HG02885 (cell line): ENCODE results near the gene GABRR2.

Experiments used
- ATAC-seq: cut with Tn5 transposase; IDR thresholded peaks from one replicate; pipeline ENCODE4 v1.9.1; 2021; ENCODE audit warnings: mild to moderate bottlenecking; ENCODE audit not compliant: unreplicated experiment, poor library complexity

The GABRR2 gene

GRCh38 chr6:89315249-89315885 lies at the start of gene GABRR2:
Gene GABRR2 (minus strand): TSS chr6:89315299. CDS start chr6:89315165, 134 bp downstream.
- ATAC-seq, result no peak

DNA sequence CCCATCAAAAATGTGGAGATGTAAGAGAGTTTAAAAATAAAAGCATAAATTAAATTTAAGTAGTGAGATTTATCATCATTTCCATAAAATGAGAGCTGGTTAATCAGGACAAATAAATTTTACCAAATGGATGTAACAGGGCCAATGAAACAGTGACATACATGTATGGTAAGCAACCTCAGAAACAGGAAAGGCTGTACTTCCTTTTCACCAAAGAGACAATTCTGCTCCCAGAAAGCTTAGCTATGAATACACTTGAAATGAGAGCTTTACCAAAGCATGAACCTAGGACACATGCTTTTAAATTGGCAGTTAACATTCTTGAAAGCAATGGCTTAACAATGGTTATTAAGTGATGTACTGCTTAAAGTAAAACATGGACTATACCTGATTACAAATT lies 49.5 kb upstream of the GABRR2 start:
- no peak for ATAC-seq

DNA sequence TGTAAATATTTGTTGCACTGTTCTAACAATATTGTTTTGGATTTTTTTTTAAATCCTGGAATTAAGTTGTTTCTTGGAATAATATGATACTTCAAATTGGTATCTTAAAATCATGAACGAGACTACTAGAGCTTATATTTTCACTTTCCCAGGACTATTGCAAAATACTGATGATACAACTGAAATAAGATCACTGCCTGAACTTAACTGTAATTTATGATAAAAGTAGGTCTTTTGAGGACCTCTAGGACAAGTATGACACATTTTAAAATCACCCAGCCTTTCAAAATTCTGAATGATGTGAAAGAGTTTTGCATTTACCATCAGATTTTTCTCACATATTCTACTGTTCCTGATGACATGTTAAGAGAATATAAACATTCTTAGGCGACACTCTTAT lies 46.1 kb upstream of the GABRR2 start:
- ATAC-seq, result no peak

GRCh38 chr6:89360415-89360999 lies 45.4 kb upstream of the GABRR2 start:
- peak; percentile 49 for ATAC-seq

DNA sequence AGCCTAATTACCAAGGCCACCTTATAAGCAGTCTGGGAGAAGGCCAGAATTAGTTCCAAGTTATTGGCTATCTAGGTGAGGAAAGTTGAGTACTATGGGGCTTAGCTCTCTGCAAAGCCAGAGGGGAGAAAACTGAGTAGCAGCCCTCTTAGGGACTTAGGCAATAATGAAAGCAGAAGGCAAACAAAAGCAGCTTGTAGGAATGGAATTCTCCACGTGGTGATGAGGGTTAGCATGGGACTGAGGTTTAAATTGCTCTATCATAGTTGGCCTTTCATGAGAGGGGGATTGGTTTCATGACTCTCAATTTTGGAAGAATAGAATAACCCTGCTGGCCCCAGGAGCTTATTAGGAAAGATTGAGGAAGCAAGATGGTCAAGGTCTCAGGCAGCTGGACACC lies 44.5 kb upstream of the GABRR2 start:
- ATAC-seq, result no peak

GRCh38 chr6:89357390-89357789 lies 42.3 kb upstream of the GABRR2 start:
- ATAC-seq, result peak; percentile 51

GRCh38 chr6:89356642-89357170 lies 41.6 kb upstream of the GABRR2 start:
- ATAC-seq, result no peak

DNA sequence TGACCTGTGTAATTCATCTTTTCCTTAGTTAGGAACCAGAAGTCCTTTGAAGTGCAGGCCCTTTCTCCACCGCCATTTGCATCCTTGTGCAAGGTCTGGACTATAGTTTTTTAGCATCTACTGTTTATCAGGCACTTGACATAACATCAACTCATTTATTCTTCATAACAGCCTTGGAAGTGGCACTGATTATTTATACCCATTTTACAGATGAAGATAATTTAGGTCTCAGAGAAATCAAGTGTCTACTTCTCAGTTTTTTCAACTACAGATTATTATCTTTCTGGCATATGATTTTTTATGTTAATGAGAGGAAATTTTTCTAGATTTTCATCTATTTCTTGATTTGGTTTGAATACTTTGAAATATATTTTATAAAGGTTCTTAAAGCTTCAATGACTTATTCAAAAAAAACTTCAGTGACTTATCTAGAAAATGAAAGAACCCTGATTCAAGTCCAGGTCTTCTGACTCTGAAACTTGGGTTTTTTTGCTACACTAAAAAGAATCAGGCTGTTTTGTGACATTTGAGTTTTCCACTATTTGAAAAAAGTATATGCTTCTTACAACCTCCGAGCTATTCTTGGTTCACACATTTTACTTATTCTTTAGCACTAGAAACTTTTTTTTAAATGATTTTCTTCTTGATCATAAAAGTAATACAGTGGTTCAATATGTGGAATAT lies 40.6 kb upstream of the GABRR2 start:
- no peak for ATAC-seq

- ATAC-seq, result no peak
Observed at GRCh38 chr6:89353702-89354392, 38.7 kb upstream of the GABRR2 start.

DNA sequence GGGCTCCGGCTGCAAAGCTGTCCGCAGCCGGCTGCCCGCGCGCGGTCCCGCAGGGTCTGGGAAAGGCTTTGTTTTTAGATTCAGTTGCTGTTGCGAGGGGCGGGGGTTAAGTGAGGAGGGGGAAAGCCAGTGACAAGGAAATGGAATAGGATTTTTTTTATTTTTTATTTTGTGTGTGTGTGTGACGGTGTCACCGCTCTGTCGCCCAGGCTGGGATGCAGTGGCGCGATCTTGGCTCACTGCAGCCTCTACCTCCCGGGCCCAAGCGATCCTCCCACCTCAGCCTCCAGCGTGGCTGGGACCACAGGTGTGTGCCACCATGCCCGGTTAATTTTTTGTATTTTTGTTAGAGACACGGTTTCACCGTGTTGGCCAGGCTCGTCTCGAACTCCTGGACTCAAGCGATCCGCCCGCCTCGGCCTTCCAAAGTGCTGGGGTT lies 38.0 kb upstream of the GABRR2 start:
- ATAC-seq, result no peak

- ATAC-seq, result peak; percentile 52
Observed at GRCh38 chr6:89352278-89353117, 37.4 kb upstream of the GABRR2 start, which contains the start of gene UBE2J1. Gene UBE2J1 (minus strand): TSS chr6:89352722. CDS start chr6:89352569, 153 bp downstream.

GRCh38 chr6:89351671-89352277 lies 36.7 kb upstream of the GABRR2 start:
- no peak for ATAC-seq

- ATAC-seq, result peak; percentile 36
Observed at GRCh38 chr6:89350281-89350966, 35.3 kb upstream of the GABRR2 start.

GRCh38 chr6:89348372-89348771 lies 33.3 kb upstream of the GABRR2 start:
- ATAC-seq, result no peak

DNA sequence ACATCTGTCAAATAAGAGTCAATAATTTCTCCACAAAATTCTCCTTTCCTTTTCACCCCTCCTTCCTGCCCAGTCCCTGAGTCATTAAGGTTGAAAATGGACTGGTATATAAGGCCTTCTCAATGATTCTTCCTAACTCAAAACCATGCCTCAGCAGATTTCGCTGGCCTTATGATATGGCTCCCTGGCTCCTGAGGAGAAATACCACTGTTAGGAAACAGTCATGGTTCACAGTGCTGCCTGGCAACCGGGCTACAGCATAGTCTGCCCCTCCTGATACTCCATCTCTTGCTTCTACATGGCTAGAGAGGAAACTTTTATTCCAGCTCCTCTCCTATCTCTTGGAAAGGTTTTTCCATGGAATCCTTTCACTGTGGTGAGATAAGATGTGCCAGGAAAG lies 32.7 kb upstream of the GABRR2 start:
- ATAC-seq, result no peak

DNA sequence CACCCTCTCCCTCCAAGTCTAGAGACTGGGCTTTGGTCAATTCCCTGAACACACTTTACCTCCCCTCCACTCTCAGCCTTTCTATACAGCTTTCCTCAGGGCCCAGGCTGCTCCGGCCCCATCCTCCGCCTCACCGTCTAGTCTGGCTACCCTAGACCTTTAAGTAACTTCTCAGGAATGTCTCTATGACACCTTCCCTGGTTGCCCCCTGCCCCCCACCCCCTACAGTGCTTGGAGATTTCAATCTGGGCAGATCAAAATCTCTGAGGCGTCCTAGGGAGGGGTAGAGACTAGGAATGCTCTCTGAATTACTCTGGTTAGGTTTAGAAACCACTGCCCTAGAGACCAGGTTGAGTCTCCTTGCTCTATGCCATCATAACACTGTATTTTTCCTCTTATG lies 31.3 kb upstream of the GABRR2 start:
- no peak for ATAC-seq

DNA sequence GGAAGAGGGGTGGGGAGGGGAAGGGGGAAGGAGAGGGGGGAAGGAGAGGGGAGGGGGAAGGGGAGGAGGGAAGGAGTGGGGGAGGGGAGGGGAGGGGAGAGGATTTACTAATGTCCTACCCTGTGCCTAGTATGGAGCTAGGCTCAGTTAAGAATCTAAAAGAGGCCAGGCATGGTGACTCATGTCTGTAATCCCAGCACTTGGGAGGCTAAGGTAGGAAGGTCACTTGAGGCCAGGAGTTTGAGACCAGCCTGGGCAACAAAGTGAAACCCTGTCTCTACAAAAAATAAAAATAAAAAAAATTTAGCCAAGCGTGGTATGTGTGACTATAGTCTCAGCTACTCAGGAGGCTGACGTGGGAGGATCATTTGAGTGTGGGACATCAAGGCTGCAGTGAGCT lies 24.5 kb upstream of the GABRR2 start:
- no peak for ATAC-seq

DNA sequence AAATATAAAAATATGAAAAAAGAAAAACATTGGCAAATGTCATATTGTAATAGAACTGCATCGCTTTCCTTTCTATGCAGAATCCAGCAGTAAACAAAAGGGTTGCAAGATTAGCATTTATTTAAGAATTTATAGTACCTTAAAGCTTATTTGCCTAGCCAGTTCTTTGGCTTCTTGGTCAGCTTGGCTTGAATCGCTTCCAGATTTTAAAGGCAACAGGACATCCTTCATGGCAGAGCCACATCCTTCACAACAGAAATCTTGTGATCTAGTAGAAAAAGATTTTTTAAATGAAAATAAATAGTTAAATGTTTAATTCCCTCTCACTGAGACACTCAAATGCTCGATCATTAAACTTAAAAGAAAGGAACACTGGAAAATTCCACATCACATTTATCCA lies 20.1 kb upstream of the GABRR2 start:
- ATAC-seq, result no peak

DNA sequence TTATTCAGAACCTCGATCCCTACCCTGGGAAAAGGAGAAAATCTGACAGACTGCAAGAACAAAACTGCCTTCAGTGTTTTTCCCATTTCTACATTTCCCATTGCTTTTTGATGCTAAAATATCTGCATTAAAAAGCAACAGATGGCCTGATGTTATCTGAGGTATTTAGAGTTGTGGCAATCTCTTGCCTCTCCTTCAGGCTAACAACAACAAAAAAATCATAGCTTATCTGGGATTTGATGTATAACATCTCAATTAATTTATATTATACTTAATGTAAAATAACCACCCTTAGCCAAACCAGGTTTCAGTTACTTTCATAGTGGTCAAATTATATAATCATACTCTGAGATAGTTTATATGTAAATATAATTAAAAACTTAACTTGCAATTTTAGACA lies 15.8 kb upstream of the GABRR2 start:
- ATAC-seq, result no peak
